Measurements from ENCODE around the gene MRPS18C.
A peak's percentile ranks its signal among the peaks of the same experiment; 100 is the strongest.
"Not testable (repeated sequence)": the region's sequence is repeated elsewhere in the genome, so short reads cannot be mapped to it uniquely, and the experiment has no call there.

Gene MRPS18C

DNA sequence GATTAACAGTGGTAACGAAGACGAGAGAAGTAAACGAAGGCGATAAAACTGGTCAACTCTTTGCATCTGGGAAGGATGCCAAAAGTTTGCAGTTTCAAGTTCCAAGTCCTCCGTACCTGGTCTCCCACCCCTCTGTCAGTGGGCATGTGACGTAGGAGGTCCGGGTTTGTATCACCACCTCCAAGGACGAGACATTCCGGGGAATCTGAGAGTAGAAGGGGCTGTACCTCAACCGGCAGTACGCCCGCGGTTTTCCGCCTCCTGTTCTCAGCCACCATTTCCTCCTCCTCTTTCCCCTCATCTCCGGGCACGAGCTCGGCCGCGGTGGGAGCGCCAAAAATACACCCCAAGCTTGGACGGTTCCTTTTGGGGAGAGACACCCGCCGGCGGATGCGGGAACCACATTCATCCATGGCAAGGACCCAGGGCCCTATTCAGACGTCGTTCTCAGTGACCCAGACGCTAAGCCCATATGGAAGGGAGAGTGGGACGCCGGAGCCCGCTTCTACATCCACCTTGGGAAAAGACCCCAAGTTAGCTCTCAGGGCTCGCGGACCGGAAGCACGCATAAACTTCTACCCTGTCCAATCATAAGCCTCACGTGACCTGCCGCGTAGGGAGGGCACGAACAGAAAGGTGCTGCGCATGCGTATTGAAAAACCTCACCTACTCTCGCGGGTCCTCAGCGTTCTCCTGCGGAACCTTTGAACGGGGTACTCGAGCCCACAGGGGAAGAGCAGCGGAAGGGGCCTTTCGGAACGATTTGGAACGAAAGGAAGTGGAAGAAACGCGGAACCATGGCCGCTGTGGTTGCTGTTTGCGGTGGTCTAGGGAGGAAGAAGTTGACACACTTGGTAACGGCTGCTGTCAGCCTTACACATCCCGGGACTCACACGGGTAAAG is at the start of gene MRPS18C, which contains the start of gene HELQ:
Gene MRPS18C, plus strand, starts transcription at position 778 of the 903 bp plus-strand sequence. Its CDS starts 20 bp downstream, at position 798.
Gene HELQ, minus strand, starts transcription at position 543 of the 903 bp plus-strand sequence. Its CDS starts 130 bp downstream, at position 413.
- DNase-seq: peak; percentile 96

DNA sequence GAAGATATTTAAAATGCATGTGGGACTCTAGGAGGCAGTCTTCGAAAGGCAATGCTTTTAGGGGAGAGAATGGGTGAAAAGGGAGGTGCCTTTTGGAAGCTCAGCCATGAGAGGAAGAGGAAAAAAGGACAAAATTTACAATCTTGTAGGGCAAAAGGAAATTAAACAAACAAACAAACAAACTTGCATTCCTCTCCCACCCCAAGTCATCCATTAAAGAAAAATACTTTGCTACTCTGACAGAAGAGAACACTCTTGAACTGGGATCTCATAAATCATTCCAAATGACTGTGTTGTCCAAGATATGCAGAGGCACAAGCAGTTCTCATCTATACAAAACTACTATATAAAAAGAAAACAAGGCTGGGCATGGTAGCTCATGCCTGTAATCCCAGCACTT is 47.0 kb upstream of the MRPS18C start:
- DNase-seq: no peak

DNA sequence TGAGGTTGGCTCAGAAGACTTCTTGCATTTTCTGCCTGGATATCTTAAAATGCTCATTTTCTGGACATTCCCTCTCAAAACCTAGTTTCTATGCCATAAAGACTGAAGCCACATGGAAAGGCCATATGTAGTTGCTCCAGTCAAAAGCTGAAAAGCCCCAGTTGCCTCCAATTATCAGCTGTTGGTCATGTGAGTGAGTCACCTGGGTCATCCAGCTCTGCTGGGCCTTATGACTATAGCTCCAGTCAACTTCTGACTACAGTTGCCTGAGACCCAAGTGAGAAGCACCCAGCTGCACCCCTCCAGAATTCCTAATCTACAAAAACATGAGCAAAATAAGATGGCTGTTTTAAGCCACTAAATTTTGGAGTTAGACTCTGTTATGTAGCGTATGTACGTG is 42.2 kb upstream of the MRPS18C start:
- DNase-seq: no peak

DNA sequence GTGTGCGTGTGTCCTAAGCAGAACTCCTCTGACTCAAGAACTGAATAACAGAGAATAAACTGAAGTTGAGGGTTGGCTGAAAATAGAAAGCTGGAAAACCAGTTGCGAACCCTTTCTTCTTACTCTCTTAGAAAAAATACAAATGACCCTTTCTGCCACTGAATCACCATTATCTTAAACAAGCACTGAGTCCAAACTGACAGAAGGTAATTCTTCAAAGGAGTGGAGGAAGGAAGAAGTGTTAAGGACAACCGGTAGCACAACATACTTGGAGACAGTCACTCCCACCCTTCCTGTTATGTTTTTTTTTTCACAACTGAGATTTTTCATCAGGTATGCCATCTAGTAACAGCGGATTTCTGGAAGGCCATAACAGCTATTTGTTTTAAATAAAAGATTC is 38.3 kb upstream of the MRPS18C start:
- no peak for DNase-seq

DNA sequence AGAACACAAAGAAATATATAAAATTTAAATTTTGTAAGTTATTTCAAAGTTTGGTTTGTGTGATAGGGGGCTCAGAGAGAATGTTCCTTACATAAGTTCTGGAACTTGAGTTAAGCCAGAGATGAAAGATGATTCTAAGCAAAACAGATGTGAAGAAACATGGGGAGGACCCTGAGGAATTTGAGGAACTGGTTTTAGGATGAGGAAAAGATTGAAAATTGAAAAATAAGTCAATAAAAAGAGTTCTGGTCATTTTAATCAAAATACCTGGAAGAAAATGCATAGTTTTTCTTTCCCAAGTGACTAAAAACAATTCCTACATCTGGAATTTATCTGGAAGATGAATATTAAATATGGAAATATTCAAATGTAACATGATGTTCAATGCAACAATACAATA is 37.6 kb upstream of the MRPS18C start:
- no peak for DNase-seq

DNA sequence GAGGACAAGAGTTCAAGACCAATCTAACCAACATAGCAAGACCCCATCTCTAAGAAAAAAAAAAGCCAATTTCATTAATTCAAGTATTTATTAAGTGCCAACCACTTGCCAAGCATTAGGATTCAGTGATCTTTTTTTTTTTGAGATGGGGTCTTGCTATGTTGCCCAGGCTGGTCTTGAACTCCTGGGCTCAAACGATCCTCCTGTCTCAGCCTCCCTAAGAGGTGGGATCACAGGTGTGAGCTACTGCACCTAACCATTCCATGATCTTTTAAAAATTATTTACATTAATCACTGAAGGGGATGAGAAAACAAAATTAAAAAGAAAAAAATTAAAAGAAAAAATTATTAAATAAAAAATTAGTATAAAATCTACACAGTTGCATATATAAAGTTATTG is 24.7 kb upstream of the MRPS18C start:
- no peak for DNase-seq

DNA sequence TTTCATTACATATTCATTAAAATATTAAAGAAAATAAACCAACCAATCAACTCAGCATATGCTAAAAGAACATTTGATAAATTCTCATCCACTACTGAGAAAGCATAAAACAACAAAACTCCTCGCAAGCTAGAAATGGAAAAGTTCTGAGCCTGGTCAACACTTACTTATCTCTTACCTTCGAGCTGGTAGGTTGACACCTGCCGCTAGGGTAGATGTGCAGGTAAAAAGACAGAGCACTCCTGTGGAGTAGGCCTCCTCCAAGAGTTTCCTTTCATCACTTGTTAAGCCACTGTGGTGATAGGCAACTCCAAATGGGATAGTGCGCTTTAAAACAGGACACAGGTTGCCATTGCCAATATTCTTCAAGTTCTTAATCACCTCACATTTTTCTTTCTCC is 19.2 kb upstream of the MRPS18C start:
- no peak for DNase-seq

DNA sequence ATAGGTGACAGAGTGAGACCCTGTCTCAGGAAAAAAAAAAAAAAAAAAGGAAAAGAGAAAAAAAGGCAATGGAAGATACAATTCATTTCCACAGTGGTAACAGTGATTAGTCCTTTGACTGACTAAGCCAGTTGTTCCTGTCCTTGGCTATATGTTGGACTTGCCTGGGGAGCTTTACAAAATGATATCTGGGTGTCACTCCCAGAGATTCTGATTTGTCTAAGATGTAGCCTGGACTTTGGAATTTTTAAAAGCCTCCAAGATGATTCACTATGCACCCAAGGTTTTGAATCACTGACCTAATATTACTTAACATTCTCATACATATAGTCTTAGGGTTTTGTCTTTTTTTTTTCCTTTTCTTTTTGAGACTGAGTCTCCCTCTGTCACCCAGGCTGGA is 17.1 kb upstream of the MRPS18C start:
- no peak for DNase-seq

DNA sequence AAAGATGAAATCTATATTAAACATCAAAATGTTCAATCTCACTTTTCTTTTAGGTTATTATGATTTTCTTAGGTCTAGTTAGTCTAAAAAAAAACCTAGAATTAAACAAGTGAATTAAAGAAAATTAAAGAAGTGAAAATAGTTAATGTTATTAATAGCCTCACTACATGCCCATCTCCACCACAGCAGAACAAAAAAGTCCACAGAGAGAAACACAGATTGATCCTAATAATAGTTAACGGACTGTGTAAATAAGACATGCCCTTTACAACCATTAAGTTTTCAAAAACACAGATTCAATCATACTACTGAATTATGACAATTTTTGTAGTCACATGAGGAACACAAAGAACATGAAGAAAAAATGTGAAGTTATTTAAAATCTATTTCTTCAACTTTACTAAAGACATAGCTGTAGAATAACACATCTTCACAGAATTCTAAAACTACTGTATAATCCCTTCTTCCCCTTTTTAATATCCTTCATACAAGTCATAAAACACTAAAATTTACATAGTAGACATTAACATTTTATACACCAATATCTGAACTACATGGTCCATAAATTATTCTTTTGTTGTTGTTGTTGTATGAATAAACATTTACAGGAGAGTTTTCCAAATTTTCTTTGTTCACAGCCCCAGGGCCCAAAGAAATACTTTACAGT is 15.6 kb upstream of the MRPS18C start:
- no peak for DNase-seq

DNA sequence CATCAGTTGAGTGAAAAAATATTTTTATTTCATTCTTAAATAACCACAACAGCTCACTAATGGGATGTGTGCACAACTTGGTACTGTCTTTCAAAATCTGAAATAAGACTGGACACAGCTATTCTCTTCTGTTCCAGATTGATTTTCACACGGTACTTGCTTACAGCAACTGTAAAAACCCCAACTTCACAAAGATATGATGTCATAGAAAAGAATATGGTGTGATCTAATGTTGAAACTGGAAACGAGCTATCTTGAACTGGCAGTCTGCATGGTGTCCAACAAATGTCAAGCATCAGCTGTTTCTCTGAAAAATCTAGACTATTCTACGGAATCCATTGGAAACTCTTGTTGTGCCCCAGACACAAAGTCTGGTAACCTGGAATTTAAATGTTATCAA is 15.0 kb upstream of the MRPS18C start:
- DNase-seq: no peak

DNA sequence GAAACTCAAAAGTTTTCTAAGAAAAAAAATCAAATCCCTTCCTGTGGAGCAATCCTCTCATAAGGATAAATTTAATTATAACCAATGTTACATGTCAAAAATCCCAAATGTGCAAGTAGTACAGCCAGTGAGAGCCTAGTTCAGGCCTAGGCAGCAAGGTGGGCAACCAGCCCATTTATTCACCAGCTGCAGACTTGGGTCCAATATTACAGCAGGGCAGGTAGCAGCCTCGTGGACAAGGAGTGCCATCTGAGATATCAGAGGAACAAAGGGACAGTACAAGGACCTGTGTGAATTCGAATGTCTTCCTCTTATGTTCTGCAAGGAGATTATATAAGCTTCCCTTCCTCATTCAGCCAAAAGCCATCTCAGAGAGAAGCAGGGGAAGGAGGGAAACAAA is 6.8 kb upstream of the MRPS18C start:
- DNase-seq: no peak

DNA sequence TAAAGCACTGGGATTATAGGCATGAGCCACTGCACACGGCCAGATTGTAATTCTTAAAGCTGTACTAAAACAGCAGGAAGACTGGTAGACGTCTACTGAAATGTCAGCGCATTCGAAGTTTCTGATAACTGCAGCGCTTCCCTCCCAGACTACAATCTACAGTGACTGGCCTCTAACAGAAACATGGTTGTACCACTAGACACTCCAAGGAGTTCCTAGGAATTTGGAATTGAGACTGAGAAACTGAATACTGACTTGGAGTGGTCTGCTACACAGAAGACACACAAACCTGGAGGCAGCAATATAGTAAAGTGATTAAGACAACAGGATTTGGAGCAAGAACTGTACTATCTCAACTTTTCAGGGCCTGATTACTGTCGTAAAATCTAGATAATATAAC is 1.2 kb upstream of the MRPS18C start:
- no peak for DNase-seq

DNA sequence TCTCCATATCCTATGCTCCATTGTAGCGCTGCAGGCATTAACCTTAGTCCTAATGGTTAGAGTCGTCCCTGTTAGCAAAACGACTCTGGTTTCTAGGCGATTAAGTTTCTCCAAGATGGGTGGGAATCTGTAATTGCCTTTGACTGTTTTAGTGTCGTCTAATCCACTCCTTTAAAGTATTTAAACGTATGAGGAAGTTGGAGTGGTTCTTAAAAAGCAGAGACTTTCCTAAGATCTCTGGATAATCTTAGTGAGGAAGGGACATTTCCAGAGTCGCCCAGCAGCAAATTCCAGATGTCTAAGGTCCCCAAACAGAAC is 285 bp downstream of the MRPS18C start:
- no peak for DNase-seq

DNA sequence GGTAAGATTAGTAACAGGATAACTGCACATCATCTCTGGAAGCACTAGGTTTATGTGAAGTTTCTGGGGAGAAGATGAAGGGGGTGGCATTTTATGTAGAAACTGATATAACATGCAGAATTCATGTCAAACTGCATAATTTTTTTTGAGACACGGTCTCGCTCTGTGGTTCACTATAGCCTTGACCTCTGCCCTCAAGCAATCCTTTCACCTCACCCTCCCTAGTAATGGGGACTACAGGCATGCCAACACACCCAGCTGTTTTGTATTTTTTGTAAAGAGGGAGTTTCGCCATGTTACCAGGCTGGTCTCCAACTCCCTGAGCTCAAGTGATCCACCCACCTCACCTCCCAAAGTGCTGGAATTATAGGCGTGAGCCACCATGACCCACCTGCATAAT is 17.6 kb downstream of the MRPS18C start:
- no peak for DNase-seq

DNA sequence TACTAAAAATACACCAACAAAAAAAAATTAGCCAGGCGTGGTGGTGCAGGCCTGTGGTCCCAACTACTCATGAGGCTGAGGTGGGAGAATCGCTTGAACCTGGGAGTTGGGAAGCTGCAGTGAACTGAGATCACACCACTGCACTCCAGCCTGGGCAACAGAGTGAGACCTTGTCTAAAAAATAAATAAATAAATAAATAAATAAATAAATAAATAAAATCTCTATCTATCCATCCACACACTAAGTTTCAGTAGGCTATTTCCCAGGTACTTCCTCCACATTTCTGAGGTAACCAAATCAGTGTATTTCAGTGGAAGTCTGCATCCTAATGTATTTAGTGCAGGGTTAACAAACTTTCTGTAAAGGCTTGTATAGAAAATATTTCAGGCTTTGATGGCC is 18.1 kb downstream of the MRPS18C start:
- DNase-seq: no peak

DNA sequence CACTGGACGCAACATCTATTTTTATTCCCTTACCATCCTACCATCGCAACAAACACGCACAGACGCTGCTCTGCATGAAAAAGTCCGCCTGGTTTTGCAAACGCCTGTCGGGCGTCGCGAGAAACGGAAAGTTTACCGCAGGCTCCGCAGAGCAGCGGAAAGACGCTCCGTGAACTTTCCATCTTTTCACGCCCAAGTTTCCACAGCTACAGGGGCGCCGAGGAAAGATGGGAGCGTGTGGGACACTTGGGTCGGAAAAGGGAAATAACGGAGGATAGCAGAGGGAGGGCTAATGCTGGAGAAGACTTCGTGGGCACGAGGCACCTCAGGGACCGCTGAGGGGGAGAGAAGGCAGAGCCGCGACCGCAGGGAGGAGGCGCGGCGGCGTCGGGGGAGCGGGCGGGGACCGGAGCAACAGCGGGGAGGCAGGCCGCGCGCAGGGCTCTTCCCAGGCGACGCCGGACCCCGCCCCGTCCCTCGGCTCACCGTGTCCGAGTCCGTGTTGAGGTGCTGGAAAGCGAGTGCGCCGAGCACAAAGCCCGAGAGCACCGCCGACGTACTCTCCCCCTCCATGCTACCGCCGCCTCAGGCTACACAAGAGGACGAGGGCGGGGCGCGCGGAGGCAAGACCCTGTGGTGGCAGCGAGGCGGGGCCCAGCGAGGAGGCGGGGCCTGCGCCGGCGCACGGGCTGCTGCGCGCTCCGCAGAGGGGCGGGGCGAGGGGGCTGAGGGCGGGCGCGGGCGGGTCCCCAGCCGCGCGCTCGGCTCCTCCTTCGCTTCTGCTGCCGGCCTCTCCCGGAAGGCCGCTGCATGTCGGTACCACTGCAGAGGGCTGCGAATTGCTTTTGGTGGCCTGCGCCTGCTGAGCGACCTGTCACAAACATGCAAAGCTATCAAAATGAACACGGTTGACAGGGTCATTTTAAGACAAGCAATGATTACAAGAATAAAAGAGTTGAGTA is 28.9 kb downstream of the MRPS18C start, which contains the start of gene ABRAXAS1:
Gene ABRAXAS1, minus strand, starts transcription at position 601 of the 962 bp plus-strand sequence. Its CDS starts 28 bp downstream, at position 573.
- DNase-seq: peak; percentile 86

DNA sequence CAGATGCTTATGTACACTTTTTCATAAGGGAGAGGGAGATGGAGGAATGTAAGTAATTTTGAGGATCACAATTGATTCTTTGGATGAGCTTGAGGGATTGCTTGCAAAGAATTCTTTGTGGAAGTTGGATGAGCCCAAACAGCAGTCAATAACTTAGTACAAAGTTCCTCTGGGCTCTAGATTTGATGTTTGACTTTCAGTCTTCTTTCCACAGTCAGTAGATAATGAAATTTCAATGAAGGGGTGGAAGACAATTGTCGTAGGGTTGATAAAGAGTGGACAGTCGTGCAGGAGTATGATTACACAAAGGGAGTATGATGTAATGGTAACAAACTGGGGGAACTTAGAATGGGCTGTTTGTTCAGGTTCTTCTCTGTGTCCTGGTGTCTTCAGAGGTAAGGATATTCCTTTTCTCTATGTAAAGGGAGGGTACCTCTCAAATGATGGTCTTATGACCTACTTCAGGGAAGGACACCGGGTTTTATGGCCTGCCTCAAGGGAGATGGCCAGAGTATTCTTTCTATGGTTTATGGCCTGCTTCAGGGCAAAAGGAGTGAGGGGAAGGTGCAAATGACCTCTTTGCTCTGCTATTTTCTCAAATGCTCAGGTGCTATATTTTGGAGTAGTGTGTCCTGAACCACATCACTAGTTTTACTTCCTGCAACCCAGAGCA is 30.7 kb downstream of the MRPS18C start:
- no peak for DNase-seq

DNA sequence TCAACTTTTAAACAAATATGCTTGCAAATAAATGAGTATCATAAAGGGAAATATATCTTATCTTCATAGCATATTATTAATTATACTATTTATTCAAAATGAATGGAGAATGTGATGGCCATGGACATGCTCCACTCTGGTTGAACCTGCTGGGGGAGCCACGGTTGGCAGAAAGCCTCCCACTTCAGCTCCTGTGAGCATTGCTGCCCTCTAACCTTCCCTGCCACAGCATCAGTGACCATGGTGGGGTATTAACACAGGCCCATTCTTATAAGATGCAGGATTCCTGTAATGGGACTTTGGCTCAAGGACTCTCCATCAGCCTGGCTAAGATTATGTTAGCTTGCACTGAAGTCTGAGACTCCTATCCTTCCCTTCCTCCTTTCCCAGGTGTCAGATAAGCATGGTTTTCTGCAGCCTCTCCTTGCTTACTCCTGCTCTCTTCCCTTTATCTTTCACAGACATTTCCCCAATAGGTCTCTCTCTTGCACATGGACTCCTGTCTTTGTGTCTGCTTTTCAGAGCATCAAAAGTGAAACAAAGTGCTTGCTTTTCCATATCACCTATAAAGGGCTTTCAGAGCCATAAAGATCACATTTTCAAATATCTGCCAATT is 34.0 kb downstream of the MRPS18C start:
- no peak for DNase-seq

DNA sequence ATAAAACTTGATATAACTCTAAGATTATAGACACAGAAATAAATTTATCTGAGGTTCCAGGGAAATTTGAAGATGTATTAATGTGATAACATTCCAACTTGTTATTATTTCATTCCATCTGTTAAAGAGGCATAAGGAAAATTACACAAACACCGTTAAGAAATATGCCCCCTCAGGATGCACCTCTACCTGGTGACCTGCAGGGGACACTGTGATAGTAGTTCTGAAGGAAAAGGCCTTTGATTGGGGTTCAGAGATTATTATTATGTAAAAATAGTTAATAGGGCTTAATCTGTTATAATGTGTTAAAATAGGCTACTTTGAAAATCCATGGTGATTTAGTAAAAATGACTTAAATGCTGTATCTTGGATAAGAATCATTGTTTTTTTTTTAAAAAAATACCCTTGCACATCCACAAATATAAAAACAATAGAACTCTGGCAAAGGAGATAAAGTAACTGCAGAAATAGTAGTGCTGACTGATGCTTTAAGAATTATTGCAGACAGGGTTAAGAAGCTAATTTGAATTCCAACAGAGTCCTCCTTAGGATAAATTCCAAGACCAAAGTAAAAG is 35.1 kb downstream of the MRPS18C start:
- DNase-seq: no peak

DNA sequence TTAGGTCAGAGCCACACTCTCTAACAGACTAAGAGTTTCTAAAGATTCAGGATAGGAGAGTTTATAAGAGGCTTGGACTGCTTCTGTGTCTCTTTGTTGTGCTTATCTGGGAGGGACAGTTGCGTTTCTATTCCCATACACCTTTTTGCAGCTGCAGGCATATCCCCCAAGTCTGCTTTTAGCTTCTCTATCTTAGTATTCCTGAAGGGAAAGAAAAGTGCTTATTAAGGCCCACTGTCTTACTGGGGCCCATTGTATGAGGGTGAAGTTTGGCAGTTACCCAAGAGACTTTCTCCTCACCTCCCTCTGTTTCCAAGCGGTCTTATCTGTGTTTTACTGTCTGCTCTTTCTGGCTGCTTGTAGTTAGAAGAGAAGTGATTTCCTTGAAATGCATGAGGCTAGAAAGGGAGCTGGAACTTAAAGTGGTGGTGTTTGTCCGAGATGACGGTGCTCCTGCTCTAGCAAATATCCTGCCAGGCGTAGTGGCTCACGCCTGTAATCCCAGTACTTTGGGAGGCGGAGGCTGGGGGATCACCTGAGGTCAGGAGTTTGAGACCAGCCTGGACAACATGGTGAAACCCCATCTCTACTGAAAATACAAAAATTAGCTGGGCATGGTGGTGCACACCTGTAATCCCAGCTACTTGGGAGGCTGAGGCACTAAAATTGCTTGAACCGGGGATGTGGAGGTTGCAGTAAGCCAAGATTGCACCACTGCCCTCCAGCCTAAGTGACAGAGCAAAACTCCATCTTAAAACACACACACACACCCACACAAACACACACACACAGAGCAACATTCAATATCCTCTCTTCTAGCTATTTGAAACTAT is 40.4 kb downstream of the MRPS18C start:
- not testable (repeated sequence) for DNase-seq

DNA sequence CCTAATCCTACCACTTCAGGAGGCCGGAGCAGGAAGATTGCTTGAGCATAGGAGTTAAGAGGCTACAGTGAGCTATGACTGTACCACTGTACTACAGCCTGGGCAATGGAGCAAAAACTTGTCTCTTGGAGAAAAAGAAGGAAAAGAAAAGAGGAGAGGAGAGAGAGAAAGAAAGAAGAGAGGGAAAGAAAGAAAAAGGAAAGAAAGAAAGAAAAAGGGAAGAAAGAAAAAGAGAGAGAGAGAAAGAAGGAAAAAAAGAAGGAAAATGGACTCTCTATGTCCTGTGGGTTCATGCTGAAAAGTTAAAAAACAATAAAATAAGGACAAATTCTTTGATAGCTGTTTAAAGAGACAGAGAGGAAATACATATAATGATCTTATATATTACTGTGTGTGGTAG is 42.3 kb downstream of the MRPS18C start:
- no peak for DNase-seq

All from DMS153 (cell line).